Vagina (tissue), 2 donors: Measurements from ENCODE around the gene MEF2B.

ENCODE experiments used
- CTCF ChIP-seq, 3 experiments: fragments of 450-650 bp in 2 of 3; fragments of 200-600 bp in 1 of 3; sonication (generic) in 1 of 3; IDR thresholded peaks; one replicate each; pipeline ENCODE4 v1.5.1; 2017 to 2019; ENCODE audit warnings: antibody characterized with exemption in 3 of 3, mild to moderate bottlenecking in 2 of 3, moderate library complexity in 2 of 3
- POLR2A ChIP-seq, 2 donors: fragments of 450-650 bp; IDR thresholded peaks; one replicate each; pipeline ENCODE4 v1.6.1; 2017; ENCODE audit warnings: antibody characterized with exemption in 2 of 2, mild to moderate bottlenecking in 2 of 2, moderate library complexity in 2 of 2

GRCh38 chr19:19121371-19121770 lies 48.7 kb downstream of the MEF2B start:
- TF ChIP-seq POLR2A (IDR thresholded peaks at IDR 0.05) (no peak), CTCF (IDR thresholded peaks at IDR 0.05) (no peak)
